HepG2 (cell line): ENCODE data around the gene CCL27. TPM values are rescaled to one million over a fixed set of nuclear protein-coding genes. Genes with fewer than 3 reads are reported as not detected.
A peak's percentile ranks its signal among the peaks of the same experiment; 100 is the strongest.

Experiments
- ARID4A ChIP-seq: sonication (generic); formaldehyde crosslinking; IDR thresholded peaks from 2 replicates; pipeline ENCODE4 v1.5.0; 2020; ENCODE audit warnings: mild to moderate bottlenecking, missing genetic modification reagents, borderline replicate concordance
- ASH2L ChIP-seq: fragments of 300-600, 200-600 bp; sonication (generic); IDR thresholded peaks from 2 replicates; pipeline ENCODE4 v1.7.0; 2017; ENCODE audit warnings: low read depth, mild to moderate bottlenecking, moderate library complexity, mixed read lengths, low read length; ENCODE audit not compliant: insufficient read length
- BATF2 ChIP-seq: sonication (generic); formaldehyde crosslinking; IDR thresholded peaks from 2 replicates; pipeline ENCODE4 v1.8.0; 2022; ENCODE audit warnings: mild to moderate bottlenecking, missing genetic modification reagents, moderate library complexity
- CSRNP1 ChIP-seq: sonication (generic); formaldehyde crosslinking; IDR thresholded peaks from 2 replicates; pipeline ENCODE4 v1.8.1; 2023; ENCODE audit warnings: mild to moderate bottlenecking, missing genetic modification reagents
- DMAP1 ChIP-seq: IDR thresholded peaks from 2 replicates; pipeline ENCODE4 v1.6.1; 2016
- GATAD1 ChIP-seq: IDR thresholded peaks from 2 replicates; pipeline ENCODE4 v1.6.1; 2016; ENCODE audit warnings: missing genetic modification reagents, missing compliant biosample characterization
- GZF1 ChIP-seq: sonication (generic); formaldehyde crosslinking; IDR thresholded peaks from 2 replicates; pipeline ENCODE4 v1.5.1; 2020; ENCODE audit warnings: mild to moderate bottlenecking, missing genetic modification reagents
- HMGA1 ChIP-seq: sonication (generic); formaldehyde crosslinking; conservative IDR thresholded peaks from 2 replicates; pipeline ENCODE4 v1.4.0; 2020; ENCODE audit warnings: missing genetic modification reagents
- IKZF5 ChIP-seq: IDR thresholded peaks from 2 replicates; pipeline ENCODE4 v1.6.1; 2018; ENCODE audit warnings: missing genetic modification reagents, mild to moderate bottlenecking, missing compliant biosample characterization
- KAT8 ChIP-seq: IDR thresholded peaks from 2 replicates; pipeline ENCODE4 v1.6.1; 2016; ENCODE audit warnings: missing genetic modification reagents, missing compliant biosample characterization
- MXI1 ChIP-seq: IDR thresholded peaks from 3 replicates; pipeline ENCODE4 v1.6.1; 2012; ENCODE audit warnings: low read depth, low read length, inconsistent platforms, borderline replicate concordance
- POGZ ChIP-seq: sonication (generic); formaldehyde crosslinking; IDR thresholded peaks from 2 replicates; pipeline ENCODE4 v1.4.0; 2020; ENCODE audit warnings: mild to moderate bottlenecking, missing genetic modification reagents
- SNAI1 ChIP-seq: sonication (generic); formaldehyde crosslinking; IDR thresholded peaks from 2 replicates; pipeline ENCODE4 v1.5.0; 2020; ENCODE audit warnings: mild to moderate bottlenecking, missing genetic modification reagents, borderline replicate concordance
- SP2 ChIP-seq: sonication (generic); formaldehyde crosslinking; IDR thresholded peaks from 2 replicates; pipeline ENCODE4 v1.5.1; 2020; ENCODE audit warnings: mild to moderate bottlenecking, missing genetic modification reagents
- ZNF12 ChIP-seq: sonication (generic); formaldehyde crosslinking; IDR thresholded peaks from 2 replicates; pipeline ENCODE4 v1.5.0; 2020; ENCODE audit warnings: missing genetic modification reagents
- ZNF143 ChIP-seq: sonication (generic); formaldehyde crosslinking; IDR thresholded peaks from 2 replicates; pipeline ENCODE4 v1.4.0; 2020; ENCODE audit warnings: missing genetic modification reagents
- ZNF580 ChIP-seq: IDR thresholded peaks from 2 replicates; pipeline ENCODE4 v1.6.1; 2016; ENCODE audit warnings: low read depth, borderline replicate concordance
- ZNF607 ChIP-seq: sonication (generic); formaldehyde crosslinking; IDR thresholded peaks from 2 replicates; pipeline ENCODE4 v1.5.1; 2020; ENCODE audit warnings: missing genetic modification reagents, mild to moderate bottlenecking, borderline replicate concordance
- ZNF703 ChIP-seq: sonication (generic); formaldehyde crosslinking; IDR thresholded peaks from 2 replicates; pipeline ENCODE4 v1.5.1; 2020; ENCODE audit warnings: missing genetic modification reagents, mild to moderate bottlenecking, moderate library complexity, borderline replicate concordance
- ZNF724P ChIP-seq: sonication (generic); formaldehyde crosslinking; IDR thresholded peaks from 2 replicates; pipeline ENCODE4 v1.8.0; 2022; ENCODE audit warnings: missing genetic modification reagents, borderline replicate concordance
- polyA plus RNA-seq, 8 experiments: library from polyadenylated mRNA; depleted of rRNA in 3 of 8; stranded (reverse) in 7 of 8; unstranded in 1 of 8; fragments of >200 nt; fragmentation: Illumina TruSeq in 4 of 8; extraction: Trizol in 4 of 8; gene quantifications; 2 replicates each; pipeline versions ENCODE4 v1.2.1 to v1.2.3, GENCODE V29; 2011 to 2016; ENCODE audit warnings: low read depth in 4 of 8, missing spikeins in 1 of 8, mixed read lengths in 1 of 8; ENCODE audit not compliant: insufficient read depth in 1 of 8
- total RNA-seq, 5 experiments: library from RNA; depleted of rRNA; stranded (reverse); fragments of >200 nt; fragmentation: Illumina TruSeq; extraction: Trizol; gene quantifications; 2 replicates each; pipeline ENCODE4 v1.2.3, GENCODE V29; 2016; ENCODE audit warnings: low read depth in 1 of 5

Gene CCL27
- total and polyA plus RNA-seq, 2 of the 13 experiments (the other 11 are each of a cell fraction or from before 2014, with no cell fraction given) = not detected

- TF ChIP-seq IKZF5 (CRISPR knock-in tag) (0 out of 2 replicates have a peak, but pooled peaks have one; percentile 52), KAT8 (CRISPR knock-in tag) (peak; percentile 87), GZF1 (CRISPR knock-in tag) (0 out of 2 replicates have a peak, but pooled peaks have one; percentile 26), ZNF703 (CRISPR knock-in tag) (no peak), MXI1 (0 out of 3 replicates have a peak, but pooled peaks have one; percentile 43), ZNF580 (CRISPR knock-in tag) (no peak), SNAI1 (CRISPR knock-in tag) (0 out of 2 replicates have a peak, but pooled peaks have one; percentile 39), ARID4A (CRISPR knock-in tag) (peak; percentile 87), BATF2 (CRISPR knock-in tag) (no peak), POGZ (CRISPR knock-in tag) (peak; percentile 76), GATAD1 (CRISPR knock-in tag) (peak; percentile 86), ZNF607 (CRISPR knock-in tag) (peak; percentile 57; the same call in 1 of the 2 replicates), CSRNP1 (CRISPR knock-in tag) (0 out of 2 replicates have a peak, but pooled peaks have one; percentile 26), ZNF12 (no peak), ASH2L (peak; percentile 21), DMAP1 (CRISPR knock-in tag) (peak; percentile 32; the same call in 1 of the 2 replicates), ZNF724P (CRISPR knock-in tag) (no peak), SP2 (CRISPR knock-in tag) (peak; percentile 91), ZNF143 (CRISPR knock-in tag) (peak; percentile 13; the same call in 1 of the 2 replicates), HMGA1 (CRISPR knock-in tag) (no peak)
Measured at GRCh38 chr9:34620061-34620994, 42.1 kb downstream of the CCL27 start, which contains the start of gene DCTN3 (continued).
